RWPE1 (cell line): ENCODE measurements around the gene TWNK.
"Not testable (repeated sequence)": the region's sequence is repeated elsewhere in the genome, so short reads cannot be mapped to it uniquely, and the experiment has no call there.

Experiments
- CTCF ChIA-PET: fragments of 350-600 bp; sonication (Branson Sonifier 250); formaldehyde crosslinking; extraction: SDS; loops from one replicate; lab custom pipeline; 2021; lab: Yijun Ruan, JAX
- POLR2A ChIA-PET: fragments of 400-600 bp; formaldehyde crosslinking; extraction: SDS; loops from one replicate; lab custom pipeline; 2020; ENCODE audit warnings: antibody characterized with exemption; ENCODE audit not compliant: low non-redundant PET; lab: Yijun Ruan, JAX
- DNase-seq: peaks from one replicate; pipeline ENCODE4 v3.0.0; 2012; ENCODE audit warnings: low spot score
- H3K27ac ChIP-seq: fragments of 450-650 bp; 2 replicates; pipeline ENCODE4 v1.5.1; 2017
- TF ChIP-seq, protein P1 (sequence below): fragments of 450-650 bp; conservative IDR thresholded peaks from 2 replicates; pipeline ENCODE4 v1.5.1; 2017; ENCODE audit warnings: low read depth, mild to moderate bottlenecking

TWNK gene

GRCh38 chr10:100972115-100972903 lies 15.0 kb upstream of the TWNK start:
- TF ChIP-seq, protein P1, sequence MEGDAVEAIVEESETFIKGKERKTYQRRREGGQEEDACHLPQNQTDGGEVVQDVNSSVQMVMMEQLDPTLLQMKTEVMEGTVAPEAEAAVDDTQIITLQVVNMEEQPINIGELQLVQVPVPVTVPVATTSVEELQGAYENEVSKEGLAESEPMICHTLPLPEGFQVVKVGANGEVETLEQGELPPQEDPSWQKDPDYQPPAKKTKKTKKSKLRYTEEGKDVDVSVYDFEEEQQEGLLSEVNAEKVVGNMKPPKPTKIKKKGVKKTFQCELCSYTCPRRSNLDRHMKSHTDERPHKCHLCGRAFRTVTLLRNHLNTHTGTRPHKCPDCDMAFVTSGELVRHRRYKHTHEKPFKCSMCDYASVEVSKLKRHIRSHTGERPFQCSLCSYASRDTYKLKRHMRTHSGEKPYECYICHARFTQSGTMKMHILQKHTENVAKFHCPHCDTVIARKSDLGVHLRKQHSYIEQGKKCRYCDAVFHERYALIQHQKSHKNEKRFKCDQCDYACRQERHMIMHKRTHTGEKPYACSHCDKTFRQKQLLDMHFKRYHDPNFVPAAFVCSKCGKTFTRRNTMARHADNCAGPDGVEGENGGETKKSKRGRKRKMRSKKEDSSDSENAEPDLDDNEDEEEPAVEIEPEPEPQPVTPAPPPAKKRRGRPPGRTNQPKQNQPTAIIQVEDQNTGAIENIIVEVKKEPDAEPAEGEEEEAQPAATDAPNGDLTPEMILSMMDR, result no peak
- POLR2A ChIA-PET, result no interaction called here
- H3K27ac ChIP-seq, result no peak overlapping the region; the same call in 1 of the 2 replicates
- CTCF ChIA-PET, result interaction anchor here (0.6 to 1.4 kb wide), 2 partner anchors 26 to 46 kb away, joined by 3 to 5 read pairs; no protein-coding TSS in a partner anchor
- no peak for DNase-seq

DNA sequence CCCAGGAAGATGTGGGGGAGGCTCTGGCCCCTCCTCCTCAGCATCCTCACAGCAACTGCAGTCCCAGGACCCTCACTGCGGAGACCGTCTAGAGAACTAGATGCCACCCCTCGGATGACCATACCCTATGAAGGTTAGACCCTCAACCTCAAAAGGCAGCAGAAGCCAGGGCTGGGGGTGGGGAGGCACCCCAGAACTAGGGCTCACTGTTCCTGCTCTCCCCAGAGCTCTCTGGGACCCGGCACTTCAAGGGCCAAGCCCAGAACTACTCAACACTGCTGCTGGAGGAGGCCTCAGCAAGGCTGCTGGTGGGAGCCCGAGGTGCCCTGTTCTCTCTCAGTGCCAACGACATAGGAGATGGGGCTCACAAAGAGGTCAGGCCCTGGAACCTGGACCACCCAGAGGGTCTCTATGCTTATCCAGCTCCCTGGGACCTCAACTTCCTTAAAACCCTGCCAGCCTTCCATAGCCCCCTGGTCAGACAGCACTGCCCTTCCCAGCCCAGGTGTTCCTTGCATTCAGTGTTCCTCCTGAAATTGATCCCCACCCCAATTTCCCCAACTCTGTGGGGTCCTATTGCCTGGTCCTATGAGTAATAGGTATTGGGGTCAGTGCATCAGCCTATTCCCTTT lies 14.3 kb upstream of the TWNK start:
- TF ChIP-seq, protein P1, result no peak
- no peak for DNase-seq
- CTCF ChIA-PET, result interaction anchor here (0.5 to 1.2 kb wide), 2 partner anchors 9 to 1563 kb away, joined by 4 read pairs; no protein-coding TSS in a partner anchor
- POLR2A ChIA-PET, result interaction anchor here (0.7 kb wide), 1 partner anchor 693 kb away, joined by 3 read pairs; no protein-coding TSS in a partner anchor
- H3K27ac ChIP-seq, result no peak overlapping the region

GRCh38 chr10:100975397-100975796 lies 11.9 kb upstream of the TWNK start:
- H3K27ac ChIP-seq, DNase-seq, CTCF ChIA-PET, POLR2A ChIA-PET: not testable (repeated sequence)

- H3K27ac ChIP-seq, result no peak overlapping the region
- POLR2A ChIA-PET, result interaction anchor here (0.5 kb wide), 1 partner anchor 22 kb away, joined by 3 read pairs; the partner anchor contains the start of gene LZTS2
- no peak for DNase-seq
- CTCF ChIA-PET, result interaction anchor here (1.0 kb wide), 1 partner anchor 37 kb away, joined by 4 read pairs; no protein-coding TSS in a partner anchor
- TF ChIP-seq, protein P1, result no peak
Measured at GRCh38 chr10:100976906-100977305, 10.4 kb upstream of the TWNK start.

DNA sequence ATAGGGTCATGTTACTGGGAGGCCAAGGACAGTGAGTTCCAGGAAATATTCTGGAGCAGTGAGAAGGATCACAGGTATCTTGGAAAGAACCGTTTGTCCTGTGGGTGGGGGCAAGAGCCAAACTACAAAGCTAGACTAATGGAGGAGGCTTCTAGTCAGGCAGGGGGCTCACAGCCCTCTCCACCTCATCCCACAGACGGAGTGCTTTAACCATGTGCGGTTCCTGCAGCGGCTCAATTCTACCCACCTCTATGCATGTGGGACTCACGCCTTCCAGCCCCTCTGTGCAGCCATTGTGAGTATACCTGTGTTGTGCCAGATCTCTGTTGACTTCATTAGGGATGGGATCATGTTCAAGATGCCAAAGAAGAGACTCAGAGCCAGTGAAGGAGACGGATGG lies 9.9 kb upstream of the TWNK start:
- POLR2A ChIA-PET, result no interaction called here
- CTCF ChIA-PET, result no interaction called here
- no peak overlapping the region for H3K27ac ChIP-seq
- DNase-seq, result no peak
- TF ChIP-seq, protein P1, result no peak

DNA sequence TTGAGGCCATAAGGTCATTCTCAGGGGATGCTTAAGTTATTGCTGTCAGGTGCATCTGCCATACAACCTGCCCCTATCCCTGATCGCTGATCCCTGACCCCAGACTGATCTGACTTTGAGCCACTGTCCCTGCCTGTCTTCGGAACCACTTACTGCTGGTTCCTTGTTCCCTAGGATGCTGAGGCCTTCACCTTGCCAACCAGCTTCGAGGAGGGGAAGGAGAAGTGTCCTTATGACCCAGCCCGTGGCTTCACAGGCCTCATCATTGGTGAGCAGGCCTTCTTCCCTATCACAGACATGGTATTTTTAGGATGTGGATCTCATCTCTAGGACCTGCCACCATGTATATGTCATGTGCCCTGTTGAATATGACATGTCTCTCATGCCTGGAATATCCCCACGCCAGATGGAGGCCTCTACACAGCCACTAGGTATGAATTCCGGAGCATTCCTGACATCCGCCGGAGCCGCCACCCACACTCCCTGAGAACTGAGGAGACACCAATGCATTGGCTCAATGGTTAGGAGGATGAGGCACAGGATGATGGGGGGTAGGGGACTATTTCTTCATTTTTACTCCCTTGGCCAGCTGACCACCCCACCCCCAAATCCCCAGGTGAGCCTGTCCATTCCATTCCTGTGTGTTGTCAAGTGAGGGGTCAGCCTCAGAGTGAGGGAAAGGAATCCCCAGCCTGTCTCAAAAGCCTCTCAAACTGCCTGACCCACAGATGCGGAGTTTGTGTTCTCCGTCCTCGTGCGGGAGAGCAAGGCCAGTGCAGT lies 9.0 kb upstream of the TWNK start:
- H3K27ac ChIP-seq, result no peak overlapping the region
- no peak for DNase-seq
- ChIA-PET POLR2A (no interaction called here), CTCF (no interaction called here)
- TF ChIP-seq, protein P1, result no peak
